Measurements from ENCODE around the gene ADGRG1. TPM values are rescaled to one million over a fixed set of nuclear protein-coding genes. Genes with fewer than 3 reads are reported as not detected.

Gene ADGRG1
- total RNA-seq, 1 donor from 2014 or later, result 67.1 TPM

- H3K4me3 Mint-ChIP-seq, result no peak overlapping the region
- no peak overlapping the region for H3K27ac Mint-ChIP-seq
- no peaks in the 10 kb centered on the region for H3K27me3 Mint-ChIP-seq (ENCODE audit: low read depth)
- no peaks in the 10 kb centered on the region for H3K9me3 Mint-ChIP-seq
- TF ChIP-seq, protein P1, sequence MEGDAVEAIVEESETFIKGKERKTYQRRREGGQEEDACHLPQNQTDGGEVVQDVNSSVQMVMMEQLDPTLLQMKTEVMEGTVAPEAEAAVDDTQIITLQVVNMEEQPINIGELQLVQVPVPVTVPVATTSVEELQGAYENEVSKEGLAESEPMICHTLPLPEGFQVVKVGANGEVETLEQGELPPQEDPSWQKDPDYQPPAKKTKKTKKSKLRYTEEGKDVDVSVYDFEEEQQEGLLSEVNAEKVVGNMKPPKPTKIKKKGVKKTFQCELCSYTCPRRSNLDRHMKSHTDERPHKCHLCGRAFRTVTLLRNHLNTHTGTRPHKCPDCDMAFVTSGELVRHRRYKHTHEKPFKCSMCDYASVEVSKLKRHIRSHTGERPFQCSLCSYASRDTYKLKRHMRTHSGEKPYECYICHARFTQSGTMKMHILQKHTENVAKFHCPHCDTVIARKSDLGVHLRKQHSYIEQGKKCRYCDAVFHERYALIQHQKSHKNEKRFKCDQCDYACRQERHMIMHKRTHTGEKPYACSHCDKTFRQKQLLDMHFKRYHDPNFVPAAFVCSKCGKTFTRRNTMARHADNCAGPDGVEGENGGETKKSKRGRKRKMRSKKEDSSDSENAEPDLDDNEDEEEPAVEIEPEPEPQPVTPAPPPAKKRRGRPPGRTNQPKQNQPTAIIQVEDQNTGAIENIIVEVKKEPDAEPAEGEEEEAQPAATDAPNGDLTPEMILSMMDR (IDR thresholded peaks at IDR 0.05; ENCODE audit: unreplicated experiment), result no peak
- peaks cover 20% of the 10 kb centered on the region for H3K4me1 Mint-ChIP-seq
- no peak for DNase-seq (ENCODE audit: low spot score in 2 of 2, unreplicated experiment in 2 of 2)
- no peaks in the 10 kb centered on the region for H3K36me3 Mint-ChIP-seq
Observed at GRCh38 chr16:57697896-57698537, 69.6 kb downstream of the ADGRG1 start.

DNA sequence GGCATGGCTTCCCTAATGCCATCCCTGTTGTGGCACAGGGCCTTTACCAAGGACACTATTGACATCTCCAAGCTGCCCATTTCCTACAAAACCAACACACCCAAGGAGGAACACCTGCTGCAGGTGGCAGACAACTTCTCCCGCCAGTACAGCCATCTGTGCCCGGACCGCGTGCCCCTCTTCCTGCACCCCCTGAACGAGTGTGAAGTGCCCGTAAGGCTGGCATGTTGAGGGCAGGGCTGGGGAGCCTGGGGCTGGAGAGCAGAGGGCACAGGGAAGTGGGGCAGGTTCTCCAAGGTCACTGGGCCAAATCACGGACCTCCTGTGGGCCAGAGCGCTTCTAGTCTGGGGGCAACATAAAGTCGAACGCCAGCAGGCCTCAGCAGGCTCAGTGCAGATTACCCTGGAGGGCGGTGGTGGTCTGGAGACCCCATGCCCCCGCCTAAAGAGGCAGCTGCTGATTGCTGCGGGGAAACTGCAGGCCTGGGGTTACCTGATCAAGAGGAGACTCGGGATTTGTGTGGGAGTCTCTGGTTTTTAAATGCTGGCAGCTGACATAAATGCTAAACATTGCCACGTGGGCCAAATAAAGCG lies 70.5 kb downstream of the ADGRG1 start:
- TF ChIP-seq, protein P1 (IDR thresholded peaks at IDR 0.05; ENCODE audit: unreplicated experiment), result no peak
- no peaks in the 10 kb centered on the region for H3K36me3 Mint-ChIP-seq
- H3K9me3 Mint-ChIP-seq, result no peaks in the 10 kb centered on the region
- no peak for DNase-seq (ENCODE audit: low spot score in 2 of 2, unreplicated experiment in 2 of 2)
- H3K27ac Mint-ChIP-seq, result no peak overlapping the region
- no peaks in the 10 kb centered on the region for H3K27me3 Mint-ChIP-seq (ENCODE audit: low read depth)
- H3K4me1 Mint-ChIP-seq, result peaks cover 20% of the 10 kb centered on the region
- no peak overlapping the region for H3K4me3 Mint-ChIP-seq

- Mint-ChIP-seq H3K27me3 (ENCODE audit: low read depth) (no peaks in the 10 kb centered on the region), H3K9me3 (no peaks in the 10 kb centered on the region), H3K4me1 (peaks cover 20% of the 10 kb centered on the region), H3K27ac (no peak overlapping the region), H3K36me3 (no peaks in the 10 kb centered on the region), H3K4me3 (no peak overlapping the region)
- TF ChIP-seq, protein P1 (IDR thresholded peaks at IDR 0.05; ENCODE audit: unreplicated experiment), result no peak
- no peak for DNase-seq (ENCODE audit: low spot score in 2 of 2, unreplicated experiment in 2 of 2)
Observed at GRCh38 chr16:57699481-57699880, 71.1 kb downstream of the ADGRG1 start.

- DNase-seq (ENCODE audit: low spot score in 2 of 2, unreplicated experiment in 2 of 2), result no peak
- Mint-ChIP-seq H3K27me3 (ENCODE audit: low read depth) (no peaks in the 10 kb centered on the region), H3K4me3 (no peak overlapping the region), H3K9me3 (no peaks in the 10 kb centered on the region), H3K4me1 (peaks cover 16% of the 10 kb centered on the region), H3K36me3 (no peaks in the 10 kb centered on the region), H3K27ac (no peak overlapping the region)
- TF ChIP-seq, protein P1 (IDR thresholded peaks at IDR 0.05; ENCODE audit: unreplicated experiment), result no peak
Observed at GRCh38 chr16:57699899-57700298, 71.5 kb downstream of the ADGRG1 start.

DNA sequence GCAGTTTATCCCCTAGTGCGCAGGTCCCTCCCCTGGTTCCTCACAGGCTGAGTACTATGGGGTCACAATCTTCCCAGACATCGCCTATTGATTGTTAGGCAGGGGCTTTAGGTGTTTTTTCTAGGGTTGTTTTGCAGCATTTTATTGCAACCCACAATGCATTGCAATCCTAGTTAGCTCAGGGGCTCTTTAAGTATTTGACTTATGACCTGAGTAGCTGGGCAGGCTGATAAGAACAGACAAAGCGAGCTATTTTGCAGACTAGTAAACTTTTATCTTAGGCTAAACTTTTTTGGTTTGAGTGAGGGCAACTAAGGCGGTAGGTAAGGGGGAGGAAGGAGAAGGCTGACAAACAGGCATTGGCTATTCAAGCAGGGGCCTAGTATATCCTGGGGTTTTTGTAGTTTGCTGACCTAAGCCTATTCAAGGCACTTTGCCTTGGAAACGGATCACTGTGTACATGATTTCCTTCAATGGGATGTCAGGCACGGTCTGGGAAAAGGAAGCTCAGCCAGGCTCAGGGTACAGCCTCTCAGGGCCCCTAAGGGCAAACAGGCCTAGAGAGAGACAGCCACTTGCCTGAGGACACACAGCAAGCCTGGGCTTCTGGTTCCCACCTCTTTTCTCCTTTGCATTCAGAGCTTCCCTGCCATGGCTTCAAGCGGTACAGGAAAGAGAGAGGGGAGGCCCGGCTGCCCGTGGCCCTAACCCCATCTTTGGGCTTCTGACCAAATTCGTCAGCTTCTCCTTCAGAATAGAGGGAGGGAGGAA lies 72.5 kb downstream of the ADGRG1 start:
- TF ChIP-seq, protein P1 (IDR thresholded peaks at IDR 0.05; ENCODE audit: unreplicated experiment), result no peak
- Mint-ChIP-seq H3K4me3 (no peak overlapping the region), H3K36me3 (no peaks in the 10 kb centered on the region), H3K27me3 (ENCODE audit: low read depth) (no peaks in the 10 kb centered on the region), H3K4me1 (peaks cover 16% of the 10 kb centered on the region), H3K27ac (peak overlapping the region; percentile 71), H3K9me3 (no peaks in the 10 kb centered on the region)
- no peak for DNase-seq (ENCODE audit: low spot score in 2 of 2, unreplicated experiment in 2 of 2)
